SK-N-SH treated with all-trans-retinoic acid at 6 μM for 48 hours (cell line): Measurements from ENCODE around the gene DTNB.

ENCODE experiments used
- ATAC-seq: fragments of 200-7000 bp; cut with Tn5 transposase; 3 replicates; pipeline ENCODE4 v1.9.1; 2020; ENCODE audit warnings: mild to moderate bottlenecking, moderate library complexity
- ARNTL ChIP-seq: fragments of 450-650 bp; formaldehyde crosslinking; IDR thresholded peaks from 2 replicates; pipeline ENCODE4 v1.5.0; 2020; ENCODE audit warnings: low read depth, mild to moderate bottlenecking, moderate library complexity, borderline replicate concordance
- BACH2 ChIP-seq: fragments of 250-450 bp; sonication (Bioruptor Pico); IDR thresholded peaks from 2 replicates; pipeline ENCODE4 v1.9.0; 2021; ENCODE audit warnings: mild to moderate bottlenecking, borderline replicate concordance
- CSDC2 ChIP-seq: fragments of 250-450 bp; sonication (Bioruptor Pico); IDR thresholded peaks from 2 replicates; pipeline ENCODE4 v1.5.0; 2020; ENCODE audit warnings: mild to moderate bottlenecking, moderate library complexity
- ESRRG ChIP-seq: fragments of 250-450 bp; sonication (Bioruptor Pico); IDR thresholded peaks from 2 replicates; pipeline ENCODE4 v1.6.1; 2021; ENCODE audit warnings: mild to moderate bottlenecking
- GLIS3 ChIP-seq: fragments of 250-450 bp; sonication (Bioruptor Pico); IDR thresholded peaks from 2 replicates; pipeline ENCODE4 v1.5.0; 2020; ENCODE audit warnings: mild to moderate bottlenecking, moderate library complexity
- ISL1 ChIP-seq: fragments of 250-450 bp; sonication (Bioruptor Pico); IDR thresholded peaks from 2 replicates; pipeline ENCODE4 v2.1.2; 2022; ENCODE audit warnings: mild to moderate bottlenecking, moderate library complexity
- OSR1 ChIP-seq: fragments of 250-450 bp; sonication (Bioruptor Pico); IDR thresholded peaks from 2 replicates; pipeline ENCODE4 v1.8.0; 2022; ENCODE audit warnings: moderate library complexity, mild to moderate bottlenecking, inconsistent platforms
- PPARA ChIP-seq: fragments of 250-450 bp; sonication (Bioruptor Pico); IDR thresholded peaks from 2 replicates; pipeline ENCODE4 v1.5.0; 2020; ENCODE audit warnings: mild to moderate bottlenecking, borderline replicate concordance
- RARB ChIP-seq: fragments of 250-450 bp; sonication (Bioruptor Pico); IDR thresholded peaks from 2 replicates; pipeline ENCODE4 v1.8.0; 2021; ENCODE audit warnings: mild to moderate bottlenecking, moderate library complexity
- SNAI2 ChIP-seq: fragments of 250-450 bp; sonication (Bioruptor Pico); IDR thresholded peaks from 2 replicates; pipeline ENCODE4 v1.5.0; 2020; ENCODE audit warnings: mild to moderate bottlenecking, moderate library complexity
- TOX ChIP-seq: fragments of 250-450 bp; sonication (Bioruptor Pico); IDR thresholded peaks from 2 replicates; pipeline ENCODE4 v1.8.0; 2021; ENCODE audit warnings: mild to moderate bottlenecking, moderate library complexity, borderline replicate concordance
- ZC3H10 ChIP-seq: fragments of 250-450 bp; sonication (Bioruptor Pico); IDR thresholded peaks from 2 replicates; pipeline ENCODE4 v1.5.1; 2021; ENCODE audit warnings: mild to moderate bottlenecking, moderate library complexity
- ZFP3 ChIP-seq: fragments of 250-450 bp; sonication (Bioruptor Pico); IDR thresholded peaks from 2 replicates; pipeline ENCODE4 v1.5.0; 2020; ENCODE audit warnings: mild to moderate bottlenecking, moderate library complexity
- ZFP30 ChIP-seq: fragments of 450-650 bp; formaldehyde crosslinking; IDR thresholded peaks from 2 replicates; pipeline ENCODE4 v1.5.0; 2022; ENCODE audit warnings: mild to moderate bottlenecking, moderate library complexity
- ZNF565 ChIP-seq: fragments of 450-650 bp; formaldehyde crosslinking; conservative IDR thresholded peaks from 2 replicates; pipeline ENCODE4 v1.5.0; 2020; ENCODE audit warnings: low read depth, mild to moderate bottlenecking, moderate library complexity
- ZNF70 ChIP-seq: fragments of 450-650 bp; formaldehyde crosslinking; IDR thresholded peaks from 2 replicates; pipeline ENCODE4 v1.5.0; 2020; ENCODE audit warnings: mild to moderate bottlenecking, moderate library complexity
- ZNF8 ChIP-seq: fragments of 450-650 bp; formaldehyde crosslinking; IDR thresholded peaks from 2 replicates; pipeline ENCODE4 v1.5.0; 2020; ENCODE audit warnings: mild to moderate bottlenecking, moderate library complexity
- TF ChIP-seq, protein P1 (sequence below): fragments of 250-450 bp; sonication (Bioruptor Pico); IDR thresholded peaks from 2 replicates; pipeline ENCODE4 v1.5.0; 2020; ENCODE audit warnings: mild to moderate bottlenecking, moderate library complexity
- TF ChIP-seq, protein P2 (sequence below): fragments of 250-450 bp; sonication (Bioruptor Pico); IDR thresholded peaks from 2 replicates; pipeline ENCODE4 v1.5.1; 2021; ENCODE audit warnings: mild to moderate bottlenecking, moderate library complexity
- TF ChIP-seq, protein P3 (sequence below): fragments of 250-450 bp; sonication (Bioruptor Pico); IDR thresholded peaks from 2 replicates; pipeline ENCODE4 v1.5.1; 2020; ENCODE audit warnings: low read depth, mild to moderate bottlenecking, moderate library complexity

DTNB gene

DNA sequence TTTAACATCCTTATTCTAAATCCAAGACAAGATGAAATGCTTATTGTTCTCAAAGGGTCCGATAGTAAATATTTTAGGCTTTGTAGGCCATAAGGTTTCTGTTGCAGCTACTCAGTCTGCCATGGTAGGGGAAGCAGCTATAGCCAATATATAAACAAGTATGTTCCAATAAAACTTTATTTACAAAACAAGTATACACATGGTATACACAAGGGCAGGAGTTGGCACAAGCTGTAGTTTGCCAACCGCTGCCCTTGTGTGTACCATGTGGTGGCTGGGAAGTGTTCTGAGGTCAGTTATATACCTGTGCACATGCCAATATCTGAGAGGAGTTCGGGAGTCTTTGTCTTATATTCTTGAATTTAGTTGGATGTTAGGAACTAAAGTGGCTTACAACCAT lies 205.6 kb downstream of the DTNB start (continued):
- TF ChIP-seq, protein P1, sequence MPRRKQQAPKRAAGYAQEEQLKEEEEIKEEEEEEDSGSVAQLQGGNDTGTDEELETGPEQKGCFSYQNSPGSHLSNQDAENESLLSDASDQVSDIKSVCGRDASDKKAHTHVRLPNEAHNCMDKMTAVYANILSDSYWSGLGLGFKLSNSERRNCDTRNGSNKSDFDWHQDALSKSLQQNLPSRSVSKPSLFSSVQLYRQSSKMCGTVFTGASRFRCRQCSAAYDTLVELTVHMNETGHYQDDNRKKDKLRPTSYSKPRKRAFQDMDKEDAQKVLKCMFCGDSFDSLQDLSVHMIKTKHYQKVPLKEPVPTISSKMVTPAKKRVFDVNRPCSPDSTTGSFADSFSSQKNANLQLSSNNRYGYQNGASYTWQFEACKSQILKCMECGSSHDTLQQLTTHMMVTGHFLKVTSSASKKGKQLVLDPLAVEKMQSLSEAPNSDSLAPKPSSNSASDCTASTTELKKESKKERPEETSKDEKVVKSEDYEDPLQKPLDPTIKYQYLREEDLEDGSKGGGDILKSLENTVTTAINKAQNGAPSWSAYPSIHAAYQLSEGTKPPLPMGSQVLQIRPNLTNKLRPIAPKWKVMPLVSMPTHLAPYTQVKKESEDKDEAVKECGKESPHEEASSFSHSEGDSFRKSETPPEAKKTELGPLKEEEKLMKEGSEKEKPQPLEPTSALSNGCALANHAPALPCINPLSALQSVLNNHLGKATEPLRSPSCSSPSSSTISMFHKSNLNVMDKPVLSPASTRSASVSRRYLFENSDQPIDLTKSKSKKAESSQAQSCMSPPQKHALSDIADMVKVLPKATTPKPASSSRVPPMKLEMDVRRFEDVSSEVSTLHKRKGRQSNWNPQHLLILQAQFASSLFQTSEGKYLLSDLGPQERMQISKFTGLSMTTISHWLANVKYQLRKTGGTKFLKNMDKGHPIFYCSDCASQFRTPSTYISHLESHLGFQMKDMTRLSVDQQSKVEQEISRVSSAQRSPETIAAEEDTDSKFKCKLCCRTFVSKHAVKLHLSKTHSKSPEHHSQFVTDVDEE, result no peak
- no peak for TF ChIP-seq TOX (CRISPR knock-in tag)

DNA sequence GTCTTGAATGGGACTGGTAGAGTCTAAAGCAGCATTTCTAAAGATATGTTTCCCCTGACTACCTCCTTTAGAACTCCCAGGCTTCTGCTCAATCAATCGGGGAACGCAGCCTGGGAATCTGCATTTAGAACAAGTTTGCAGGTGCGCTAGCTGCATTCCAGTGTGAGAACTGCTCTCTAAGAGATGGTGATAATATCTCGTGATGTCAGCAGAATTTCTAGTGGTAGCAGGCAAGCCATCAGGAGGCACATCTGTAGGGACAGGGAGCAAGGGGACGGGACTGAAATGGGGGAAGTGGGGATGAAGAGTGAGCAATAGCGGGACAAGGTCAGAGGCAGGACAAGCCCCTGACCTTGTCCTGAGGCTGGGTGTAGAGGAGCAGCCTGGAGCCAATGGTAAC lies 211.4 kb downstream of the DTNB start:
- TF ChIP-seq CSDC2 (CRISPR knock-in tag), result no peak
- TF ChIP-seq ISL1 (CRISPR knock-in tag), result no peak
- TF ChIP-seq, protein P1, result no peak
- no peak for TF ChIP-seq ZNF565 (CRISPR knock-in tag)
- TF ChIP-seq, protein P2, sequence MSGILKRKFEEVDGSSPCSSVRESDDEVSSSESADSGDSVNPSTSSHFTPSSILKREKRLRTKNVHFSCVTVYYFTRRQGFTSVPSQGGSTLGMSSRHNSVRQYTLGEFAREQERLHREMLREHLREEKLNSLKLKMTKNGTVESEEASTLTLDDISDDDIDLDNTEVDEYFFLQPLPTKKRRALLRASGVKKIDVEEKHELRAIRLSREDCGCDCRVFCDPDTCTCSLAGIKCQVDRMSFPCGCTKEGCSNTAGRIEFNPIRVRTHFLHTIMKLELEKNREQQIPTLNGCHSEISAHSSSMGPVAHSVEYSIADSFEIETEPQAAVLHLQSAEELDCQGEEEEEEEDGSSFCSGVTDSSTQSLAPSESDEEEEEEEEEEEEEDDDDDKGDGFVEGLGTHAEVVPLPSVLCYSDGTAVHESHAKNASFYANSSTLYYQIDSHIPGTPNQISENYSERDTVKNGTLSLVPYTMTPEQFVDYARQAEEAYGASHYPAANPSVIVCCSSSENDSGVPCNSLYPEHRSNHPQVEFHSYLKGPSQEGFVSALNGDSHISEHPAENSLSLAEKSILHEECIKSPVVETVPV, result no peak
- no peak for TF ChIP-seq ZC3H10
- TF ChIP-seq RARB (CRISPR knock-in tag), result no peak
- TF ChIP-seq ZFP3 (CRISPR knock-in tag), result no peak
- no peak for TF ChIP-seq ARNTL
- TF ChIP-seq, protein P3, sequence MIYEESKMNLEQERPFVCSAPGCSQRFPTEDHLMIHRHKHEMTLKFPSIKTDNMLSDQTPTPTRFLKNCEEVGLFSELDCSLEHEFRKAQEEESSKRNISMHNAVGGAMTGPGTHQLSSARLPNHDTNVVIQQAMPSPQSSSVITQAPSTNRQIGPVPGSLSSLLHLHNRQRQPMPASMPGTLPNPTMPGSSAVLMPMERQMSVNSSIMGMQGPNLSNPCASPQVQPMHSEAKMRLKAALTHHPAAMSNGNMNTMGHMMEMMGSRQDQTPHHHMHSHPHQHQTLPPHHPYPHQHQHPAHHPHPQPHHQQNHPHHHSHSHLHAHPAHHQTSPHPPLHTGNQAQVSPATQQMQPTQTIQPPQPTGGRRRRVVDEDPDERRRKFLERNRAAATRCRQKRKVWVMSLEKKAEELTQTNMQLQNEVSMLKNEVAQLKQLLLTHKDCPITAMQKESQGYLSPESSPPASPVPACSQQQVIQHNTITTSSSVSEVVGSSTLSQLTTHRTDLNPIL (CRISPR knock-in tag), result no peak
- TF ChIP-seq ZNF70 (CRISPR knock-in tag), result no peak
- no peak for TF ChIP-seq ESRRG (CRISPR knock-in tag)
- TF ChIP-seq PPARA, result no peak
- TF ChIP-seq ZFP30 (CRISPR knock-in tag), result no peak
- no peak for TF ChIP-seq SNAI2 (CRISPR knock-in tag)
- TF ChIP-seq TOX (CRISPR knock-in tag), result no peak
- TF ChIP-seq OSR1, result no peak
- ATAC-seq, result no peak

DNA sequence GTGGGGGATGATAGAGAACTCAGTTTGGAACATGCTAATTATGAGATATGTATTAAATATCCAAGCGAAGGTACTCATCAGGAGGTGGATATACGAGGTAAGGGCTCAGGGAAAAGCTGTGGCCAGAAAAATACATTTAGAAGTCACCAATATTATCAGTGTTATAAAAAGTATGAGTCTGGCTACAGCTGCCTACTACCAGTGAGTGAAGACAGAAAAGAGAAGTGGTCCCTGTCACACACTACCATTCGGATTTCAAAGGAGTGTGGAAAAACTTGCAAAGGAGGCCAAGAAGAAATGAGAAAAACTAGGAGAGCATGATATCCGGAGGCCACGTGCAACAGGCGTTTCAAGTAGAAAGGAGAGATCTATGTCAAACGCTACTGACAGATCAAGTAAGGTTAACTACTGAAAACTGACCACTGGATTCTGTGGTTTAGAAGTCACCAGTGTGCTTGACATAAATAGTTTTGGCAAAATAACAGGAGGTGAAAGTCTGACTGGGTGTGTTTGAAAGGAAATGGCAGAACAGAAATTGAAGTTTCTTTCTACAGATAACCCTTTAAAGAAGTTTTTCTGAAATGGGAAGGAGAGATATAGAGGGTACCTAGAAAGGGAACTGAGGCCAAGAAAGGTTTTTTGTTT lies 213.0 kb downstream of the DTNB start:
- ATAC-seq, result no peak
- TF ChIP-seq ISL1 (CRISPR knock-in tag), result no peak
- TF ChIP-seq, all 23 proteins: peak for 0

DNA sequence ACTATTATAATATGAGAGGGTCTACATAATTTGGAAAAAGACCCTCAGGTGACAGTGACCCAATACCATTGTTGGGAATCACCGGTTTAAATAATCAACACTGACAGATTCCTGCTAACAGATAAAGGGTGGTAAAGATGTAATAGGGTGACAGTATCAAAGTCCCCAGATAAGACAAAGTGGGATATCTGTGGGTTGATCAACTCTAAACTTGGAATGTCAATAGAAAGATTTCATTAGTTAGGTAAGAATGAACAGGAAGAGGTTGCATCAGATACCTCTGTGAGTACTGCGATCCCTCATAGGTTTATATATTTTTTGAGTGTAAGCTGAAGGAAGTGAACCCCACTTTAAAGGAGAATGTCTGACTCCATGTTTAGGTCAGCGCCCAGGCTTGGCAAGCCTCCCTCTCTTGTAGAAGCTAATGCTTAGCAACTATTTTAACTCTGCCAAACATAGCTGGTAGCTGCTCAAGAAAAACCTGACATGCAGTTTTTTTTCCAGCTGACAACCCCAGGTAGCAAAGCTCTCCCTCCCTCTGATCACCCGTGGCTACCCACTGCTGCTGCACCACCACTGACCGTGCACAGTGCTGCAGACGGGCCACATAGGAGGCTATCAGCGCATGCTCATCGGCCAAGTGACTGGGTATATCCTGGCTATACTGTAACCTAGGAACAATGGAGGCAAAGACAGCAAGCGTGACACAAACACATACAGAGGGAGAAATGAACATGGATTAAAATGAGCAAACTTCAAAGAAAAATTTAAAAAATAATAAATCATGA lies 218.4 kb downstream of the DTNB start:
- no peak for ATAC-seq
- TF ChIP-seq CSDC2 (CRISPR knock-in tag) (no peak), BACH2 (CRISPR knock-in tag) (no peak), ZC3H10 (no peak), ARNTL (no peak), ISL1 (CRISPR knock-in tag) (no peak), TOX (CRISPR knock-in tag) (no peak), GLIS3 (CRISPR knock-in tag) (no peak), SNAI2 (CRISPR knock-in tag) (no peak), ZNF8 (CRISPR knock-in tag) (no peak)
- TF ChIP-seq, protein P1, result no peak
- TF ChIP-seq, protein P3 (CRISPR knock-in tag), result no peak
